H9 (cell line): ENCODE measurements around the gene CHST15. TPM values are rescaled to one million over a fixed set of nuclear protein-coding genes. Genes with fewer than 3 reads are reported as not detected.

Experiments used
- DNase-seq: peaks from one replicate; pipeline ENCODE4 v3.0.0-alpha.2; 2017
- H2AFZ ChIP-seq: one replicate; pipeline ENCODE4 v1.6.1; 2013; ENCODE audit warnings: mild to moderate bottlenecking, low read length, control low read depth, moderate library complexity
- H2AK5ac ChIP-seq: 2 replicates; pipeline ENCODE4 v1.6.1; 2013; ENCODE audit warnings: low read length, control low read depth, mixed read lengths; ENCODE audit not compliant: insufficient read length
- H2BK120ac ChIP-seq: one replicate; pipeline ENCODE4 v1.6.1; 2013; ENCODE audit warnings: low read depth, mild to moderate bottlenecking, low read length, control low read depth, inconsistent platforms; ENCODE audit not compliant: poor library complexity, severe bottlenecking
- H2BK12ac ChIP-seq: 2 replicates; pipeline ENCODE4 v1.6.1; 2013; ENCODE audit warnings: low read length, control low read depth, mixed read lengths, low read depth; ENCODE audit not compliant: insufficient read length
- H2BK15ac ChIP-seq: 2 replicates; pipeline ENCODE4 v1.6.1; 2013; ENCODE audit warnings: low read depth, low read length, control low read depth
- H2BK20ac ChIP-seq: one replicate; pipeline ENCODE4 v1.6.1; 2013; ENCODE audit warnings: low read depth, mild to moderate bottlenecking, low read length, control low read depth, inconsistent platforms; ENCODE audit not compliant: poor library complexity, severe bottlenecking
- H2BK5ac ChIP-seq: 2 replicates; pipeline ENCODE4 v1.6.1; 2013; ENCODE audit warnings: low read length, control low read depth, mixed read lengths; ENCODE audit not compliant: insufficient read length
- H3K14ac ChIP-seq: 2 replicates; pipeline ENCODE4 v1.6.1; 2013; ENCODE audit warnings: low read length, control low read depth; ENCODE audit not compliant: insufficient read depth
- H3K18ac ChIP-seq: 2 replicates; pipeline ENCODE4 v1.6.1; 2013; ENCODE audit warnings: low read depth, mild to moderate bottlenecking, mixed read lengths, low read length, control low read depth; ENCODE audit not compliant: insufficient read length
- H3K23ac ChIP-seq: 2 replicates; pipeline ENCODE4 v1.6.1; 2013; ENCODE audit warnings: low read length, control low read depth, mixed read lengths, low read depth; ENCODE audit not compliant: insufficient read length
- H3K23me2 ChIP-seq: 2 replicates; pipeline ENCODE4 v1.6.1; 2013; ENCODE audit warnings: low read depth, mild to moderate bottlenecking, mixed read lengths, low read length, control low read depth; ENCODE audit not compliant: insufficient read length, poor library complexity, severe bottlenecking
- H3K27ac ChIP-seq: 2 replicates; pipeline ENCODE4 v1.5.1; 2013; ENCODE audit warnings: low read length, control low read depth, mixed read lengths, low read depth; ENCODE audit not compliant: insufficient read length
- H3K27me3 ChIP-seq: 2 replicates; pipeline ENCODE4 v1.6.1; 2013; ENCODE audit warnings: low read length, control low read depth, inconsistent platforms; ENCODE audit not compliant: insufficient read depth
- H3K4ac ChIP-seq: 2 replicates; pipeline ENCODE4 v1.6.1; 2013; ENCODE audit warnings: low read depth, mild to moderate bottlenecking, control low read depth, inconsistent platforms, low read length, moderate library complexity
- H3K4me1 ChIP-seq: 2 replicates; pipeline ENCODE4 v1.6.1; 2013; ENCODE audit warnings: low read length, control low read depth, inconsistent platforms; ENCODE audit not compliant: insufficient read depth
- H3K4me2 ChIP-seq: 2 replicates; pipeline ENCODE4 v1.6.1; 2013; ENCODE audit warnings: low read length, control low read depth, mixed read lengths; ENCODE audit not compliant: insufficient read length, insufficient read depth
- H3K56ac ChIP-seq: 2 replicates; pipeline ENCODE4 v1.6.1; 2013; ENCODE audit warnings: low read depth, mild to moderate bottlenecking, mixed read lengths, low read length, control low read depth; ENCODE audit not compliant: insufficient read length
- H3K79me1 ChIP-seq: 2 replicates; pipeline ENCODE4 v1.6.1; 2013; ENCODE audit warnings: low read depth, mild to moderate bottlenecking, moderate library complexity, low read length, control low read depth, inconsistent platforms; ENCODE audit not compliant: insufficient read depth, poor library complexity, severe bottlenecking
- H3K79me2 ChIP-seq: 2 replicates; pipeline ENCODE4 v1.6.1; 2013; ENCODE audit warnings: low read length, control low read depth, inconsistent platforms; ENCODE audit not compliant: insufficient read depth
- H3K9ac ChIP-seq: 2 replicates; pipeline ENCODE4 v1.6.1; 2013; ENCODE audit warnings: low read length, control low read depth, mixed read lengths; ENCODE audit not compliant: insufficient read length; ENCODE audit errors: extremely low read depth
- H3K9me3 ChIP-seq: one replicate; pipeline ENCODE4 v1.6.1; 2013; ENCODE audit warnings: low read depth, low read length, inconsistent platforms; ENCODE audit not compliant: control insufficient read depth
- H3T11ph ChIP-seq: one replicate; pipeline ENCODE4 v1.6.1; 2013; ENCODE audit warnings: mild to moderate bottlenecking, low read length, control low read depth, inconsistent platforms
- H4K20me1 ChIP-seq: one replicate; pipeline ENCODE4 v1.6.1; 2013; ENCODE audit not compliant: control insufficient read depth, insufficient read length, insufficient read depth
- H4K5ac ChIP-seq: 2 replicates; pipeline ENCODE4 v1.6.1; 2013; ENCODE audit warnings: low read depth, mild to moderate bottlenecking, mixed read lengths, low read length, control low read depth; ENCODE audit not compliant: insufficient read length
- H4K8ac ChIP-seq: replicated peaks from 2 replicates; pipeline ENCODE4 v1.6.1; 2013; ENCODE audit warnings: low read length, control low read depth, mixed read lengths, low read depth; ENCODE audit not compliant: insufficient read length
- H4K91ac ChIP-seq: 2 replicates; pipeline ENCODE4 v1.6.1; 2013; ENCODE audit warnings: low read depth, mild to moderate bottlenecking, moderate library complexity, mixed read lengths, low read length, control low read depth; ENCODE audit not compliant: insufficient read length
- H3K27ac Mint-ChIP-seq, 3 experiments: 2 replicates in 2 of 3; 3 replicates in 1 of 3; pipeline ENCODE4 v1.8.0; 2020 to 2021; ENCODE audit warnings: mixed read lengths in 3 of 3, mild to moderate bottlenecking in 1 of 3, moderate library complexity in 1 of 3
- H3K27me3 Mint-ChIP-seq: 2 replicates; pipeline ENCODE4 v1.8.0; 2021; ENCODE audit warnings: low read depth, mild to moderate bottlenecking, moderate library complexity, mixed read lengths
- H3K36me3 Mint-ChIP-seq, 3 experiments: 2 replicates in 2 of 3; 3 replicates in 1 of 3; pipeline ENCODE4 v1.8.0; 2020 to 2021; ENCODE audit warnings: low read depth in 3 of 3, mixed read lengths in 3 of 3; ENCODE audit not compliant: insufficient read depth in 1 of 3
- H3K4me1 Mint-ChIP-seq, 2 experiments: 2 replicates each; pipeline ENCODE4 v1.8.0; 2020; ENCODE audit warnings: mixed read lengths in 2 of 2
- H3K4me3 Mint-ChIP-seq, 2 experiments: 2 replicates in 1 of 2; 3 replicates in 1 of 2; pipeline ENCODE4 v1.8.0; 2020 to 2021; ENCODE audit warnings: mild to moderate bottlenecking in 2 of 2, mixed read lengths in 2 of 2, moderate library complexity in 1 of 2
- H3K9me3 Mint-ChIP-seq, 2 experiments: 2 replicates in 1 of 2; 3 replicates in 1 of 2; pipeline ENCODE4 v1.8.0; 2020; ENCODE audit warnings: mild to moderate bottlenecking in 2 of 2, mixed read lengths in 2 of 2, moderate library complexity in 1 of 2
- CTCF ChIP-seq: fragments of 200-600 bp; sonication (generic); conservative IDR thresholded peaks from 3 replicates; pipeline ENCODE4 v1.8.0; 2021; ENCODE audit warnings: antibody characterized with exemption, mild to moderate bottlenecking
- WGBS: extraction: QIAGEN DNeasy Blood & Tissue Kit; methylation state at CpG from one replicate; pipeline ENCODE4 v1.1.7; 2013; ENCODE audit warnings: missing lambda C conversion rate, low lambda C conversion rate, mixed read lengths; ENCODE audit not compliant: insufficient read length; ENCODE audit errors: extremely low coverage; 5-methylcytosine and 5-hydroxymethylcytosine counted together
- total RNA-seq: library from RNA; stranded (reverse); gene quantifications from 2 replicates; pipeline ENCODE4 v1.2.1, GENCODE V29; 2021

The CHST15 gene
- total RNA-seq, 1 experiment from 2014 or later, result 8.7 TPM

GRCh38 chr10:124048371-124049290 is 44.8 kb downstream of the CHST15 start:
- H2AFZ ChIP-seq, result no peak overlapping the region
- no peak overlapping the region for H3K27ac Mint-ChIP-seq
- no peak overlapping the region for H2AK5ac ChIP-seq

More at GRCh38 chr10:124048371-124049290, 44.8 kb downstream of the CHST15 start:
- Histone ChIP-seq H3K23ac (no peak overlapping the region), H3K23me2 (no peaks in the 10 kb centered on the region), H3K14ac (no peak overlapping the region; the same call in 1 of the 2 replicates), H4K5ac (no peak overlapping the region), H3K4me2 (no peak overlapping the region), H2BK15ac (no peak overlapping the region), H3K79me2 (no peaks in the 10 kb centered on the region), H3K56ac (no peak overlapping the region), H2BK5ac (no peak overlapping the region), H3K27me3 (no peaks in the 10 kb centered on the region), H3K79me1 (no peaks in the 10 kb centered on the region), H3K27ac (no peak overlapping the region), H3K9me3 (no peaks in the 10 kb centered on the region), H2BK20ac (no peak overlapping the region), H3K9ac (no peak overlapping the region), H3K18ac (no peak overlapping the region), H4K91ac (no peak overlapping the region), H3K4ac (no peak overlapping the region), H3T11ph (no peak overlapping the region), H4K8ac (no peak overlapping the region), H2BK12ac (no peak overlapping the region), H3K4me1 (0 out of 2 replicates have a peak, but pooled peaks cover 2% of the 10 kb centered on the region), H4K20me1 (no peaks in the 10 kb centered on the region), H2BK120ac (no peak overlapping the region)
- Mint-ChIP-seq H3K4me3 (no peak overlapping the region), H3K36me3 (peaks cover 0 to 3% (median 2%) of the 10 kb centered on the region in 3 experiments; a peak in 3 of 7 replicates), H3K9me3 (no peaks in the 10 kb centered on the region; a peak in 2 of 5 replicates), H3K4me1 (peaks cover 15 to 16% of the 10 kb centered on the region in 2 experiments), H3K27me3 (peaks cover 3% of the 10 kb centered on the region; the same call in 1 of the 2 replicates)
- WGBS, result no CpG with 5 or more reads among the region's 19 CpGs
- DNase-seq, result no peak
- TF ChIP-seq CTCF, result no peak
